HepG2 (cell line): ENCODE results near the gene QRSL1. TPM values are rescaled to one million over a fixed set of nuclear protein-coding genes. Genes with fewer than 3 reads are reported as not detected.

Experiments
- ATAC-seq: fragments of 200-7000 bp; cut with Tn5 transposase; 3 replicates; pipeline ENCODE4 v1.9.1; 2020; ENCODE audit warnings: mild to moderate bottlenecking, moderate library complexity
- BruUV-seq: library from RNA; stranded (reverse); fragments of 400-500 nt; replicated peaks from 2 replicates; lab custom pipeline; 2021; lab: Mats Ljungman, UMichigan
- CTCF ChIA-PET: fragments of 300-600 bp; formaldehyde crosslinking; extraction: SDS; loops from one replicate; lab custom pipeline; 2021; ENCODE audit warnings: low total read pairs, inconsistent platforms, low intra/inter-chr PET ratio; lab: Yijun Ruan, JAX
- POLR2A ChIA-PET: fragments of 350-600 bp; sonication (Branson Sonifier 250); formaldehyde crosslinking; loops from one replicate; lab custom pipeline; 2020; ENCODE audit warnings: antibody characterized with exemption, inconsistent platforms; lab: Yijun Ruan, JAX
- DNase-seq: peaks from one replicate; pipeline ENCODE4 v3.0.0-alpha.2; 2015; ENCODE audit warnings: low spot score
- FAIRE-seq: peaks from 3 replicates; lab custom pipeline; 2011; peaks lifted over from hg19 to GRCh38; lab: Jason Lieb, UNC
- H2AFZ ChIP-seq: one replicate; pipeline ENCODE4 v1.6.1; 2011; ENCODE audit warnings: low read length, inconsistent platforms
- H3K27ac ChIP-seq: fragments of 300-600 bp; 3 replicates; pipeline ENCODE4 v1.8.0; 2011; ENCODE audit warnings: mixed run types, mild to moderate bottlenecking, mixed read lengths, low read length, inconsistent platforms; ENCODE audit not compliant: insufficient read depth; ENCODE audit errors: extremely low read length
- H3K27me3 ChIP-seq, 2 experiments: fragments of 200-600 bp in 1 of 2; 2 replicates in 1 of 2; 3 replicates in 1 of 2; pipeline versions ENCODE4 v1.6.0 to v1.8.0; 2011; ENCODE audit warnings: low read length in 2 of 2, mild to moderate bottlenecking in 2 of 2, moderate library complexity in 2 of 2, inconsistent platforms in 1 of 2; ENCODE audit not compliant: insufficient read depth in 2 of 2, control insufficient read depth in 1 of 2
- H3K36me3 ChIP-seq, 2 experiments: fragments of 200-600 bp in 1 of 2; replicated peaks in 1 of 2; 2 replicates in 1 of 2; 3 replicates in 1 of 2; pipeline versions ENCODE4 v1.5.1 to v1.8.0; 2011; ENCODE audit warnings: low read length in 2 of 2, inconsistent platforms in 1 of 2; ENCODE audit not compliant: insufficient read depth in 2 of 2, control insufficient read depth in 1 of 2
- H3K4me1 ChIP-seq: 2 replicates; pipeline ENCODE4 v1.5.1; 2012; ENCODE audit warnings: low read length, inconsistent platforms; ENCODE audit not compliant: insufficient read depth
- H3K4me2 ChIP-seq: 2 replicates; pipeline ENCODE4 v1.6.0; 2011; ENCODE audit warnings: low read depth, low read length, inconsistent platforms
- H3K4me3 ChIP-seq, 3 experiments: fragments of 200-600 bp in 1 of 3; sonication (generic), shearing (Covaris generic) in 1 of 3; replicated peaks in 1 of 3; 2 replicates each; pipeline ENCODE4 v1.5.1; 2011 to 2016; ENCODE audit warnings: low read length in 3 of 3, inconsistent platforms in 2 of 3, low read depth in 2 of 3, mild to moderate bottlenecking in 2 of 3, control low read depth in 1 of 3, mixed read lengths in 1 of 3; ENCODE audit not compliant: insufficient read depth in 1 of 3
- H3K79me2 ChIP-seq: one replicate; pipeline ENCODE4 v1.6.1; 2011; ENCODE audit warnings: low read length, inconsistent platforms; ENCODE audit not compliant: insufficient read depth
- H3K9ac ChIP-seq: 2 replicates; pipeline ENCODE4 v1.6.0; 2011; ENCODE audit warnings: mild to moderate bottlenecking, low read depth, low read length, inconsistent platforms; ENCODE audit not compliant: insufficient read depth
- H3K9me3 ChIP-seq: 2 replicates; pipeline ENCODE4 v1.5.1; 2012; ENCODE audit warnings: mild to moderate bottlenecking, low read length
- H4K20me1 ChIP-seq: 2 replicates; pipeline ENCODE4 v1.6.0; 2011; ENCODE audit warnings: inconsistent platforms, mild to moderate bottlenecking, low read length, moderate library complexity; ENCODE audit not compliant: insufficient read depth
- ADNP ChIP-seq: sonication (generic); formaldehyde crosslinking; IDR thresholded peaks from 2 replicates; pipeline ENCODE4 v1.4.0; 2020; ENCODE audit warnings: missing genetic modification reagents
- GATA4 ChIP-seq: sonication (generic); IDR thresholded peaks from 2 replicates; pipeline ENCODE4 v1.6.1; 2016; ENCODE audit warnings: antibody characterized with exemption, low read depth, borderline replicate concordance
- IRF1 ChIP-seq: sonication (generic); formaldehyde crosslinking; IDR thresholded peaks from 2 replicates; pipeline ENCODE4 v1.4.0; 2020; ENCODE audit warnings: low read depth, mild to moderate bottlenecking, missing genetic modification reagents
- NCOA1 ChIP-seq: sonication (generic); formaldehyde crosslinking; IDR thresholded peaks from 2 replicates; pipeline ENCODE4 v1.9.0; 2021; ENCODE audit warnings: missing genetic modification reagents
- NCOA2 ChIP-seq: sonication (generic); formaldehyde crosslinking; IDR thresholded peaks from 2 replicates; pipeline ENCODE4 v1.8.0; 2022; ENCODE audit warnings: inconsistent platforms
- RCOR2 ChIP-seq: IDR thresholded peaks from 2 replicates; pipeline ENCODE4 v1.6.1; 2016; ENCODE audit warnings: missing biosample characterization, missing genetic modification reagents
- SALL2 ChIP-seq: sonication (generic); formaldehyde crosslinking; IDR thresholded peaks from 2 replicates; pipeline ENCODE4 v1.8.1; 2023; ENCODE audit warnings: mild to moderate bottlenecking, missing genetic modification reagents, inconsistent platforms
- SAP130 ChIP-seq: IDR thresholded peaks from 2 replicates; pipeline ENCODE4 v1.6.1; 2016; ENCODE audit warnings: low read depth
- TBX3 ChIP-seq: fragments of 450-650 bp; IDR thresholded peaks from 2 replicates; pipeline ENCODE4 v1.6.1; 2017; ENCODE audit warnings: antibody characterized with exemption, mild to moderate bottlenecking, inconsistent platforms, borderline replicate concordance
- TCF7 ChIP-seq: sonication (generic); IDR thresholded peaks from 2 replicates; pipeline ENCODE4 v1.6.1; 2016; ENCODE audit warnings: antibody characterized with exemption, low read depth
- ZNF280D ChIP-seq: sonication (generic); formaldehyde crosslinking; IDR thresholded peaks from 2 replicates; pipeline ENCODE4 v1.5.1; 2020; ENCODE audit warnings: mild to moderate bottlenecking, missing genetic modification reagents
- ZNF670 ChIP-seq: sonication (generic); formaldehyde crosslinking; IDR thresholded peaks from 2 replicates; pipeline ENCODE4 v1.8.0; 2022; ENCODE audit warnings: mild to moderate bottlenecking, missing genetic modification reagents, borderline replicate concordance
- ZNF687 ChIP-seq: sonication (generic); formaldehyde crosslinking; IDR thresholded peaks from 2 replicates; pipeline ENCODE4 v1.5.1; 2020; ENCODE audit warnings: mild to moderate bottlenecking, missing genetic modification reagents, moderate library complexity
- ZNF800 ChIP-seq: sonication (generic); formaldehyde crosslinking; IDR thresholded peaks from 2 replicates; pipeline ENCODE4 v1.4.0; 2020; ENCODE audit warnings: missing genetic modification reagents
- WGBS: methylation state at CpG from one replicate; pipeline ENCODE4 v1.1.6; 2017; ENCODE audit warnings: low lambda C conversion rate; 5-methylcytosine and 5-hydroxymethylcytosine counted together
- in situ Hi-C: cut with HindIII; loops from 2 replicates; pipeline ENCODE4 v1.10.0; 2017; ENCODE audit warnings: low pct_unique_long_range_greater_than_20kb; ENCODE audit not compliant: extremely low pct_ligation_motif_present
- intact Hi-C: fragments of 100-400 bp; cut with micrococcal nuclease; formaldehyde crosslinking; loops from one replicate; pipeline ENCODE4 v1.10.0; 2022; ENCODE audit not compliant: unreplicated experiment
- polyA plus RNA-seq, 8 experiments: library from polyadenylated mRNA; depleted of rRNA in 3 of 8; stranded (reverse) in 7 of 8; unstranded in 1 of 8; fragments of >200 nt; fragmentation: Illumina TruSeq in 4 of 8; extraction: Trizol in 4 of 8; gene quantifications; 2 replicates each; pipeline versions ENCODE4 v1.2.1 to v1.2.3, GENCODE V29; 2011 to 2016; ENCODE audit warnings: low read depth in 4 of 8, missing spikeins in 1 of 8, mixed read lengths in 1 of 8; ENCODE audit not compliant: insufficient read depth in 1 of 8
- total RNA-seq, 5 experiments: library from RNA; depleted of rRNA; stranded (reverse); fragments of >200 nt; fragmentation: Illumina TruSeq; extraction: Trizol; gene quantifications; 2 replicates each; pipeline ENCODE4 v1.2.3, GENCODE V29; 2016; ENCODE audit warnings: low read depth in 1 of 5

The QRSL1 gene
- total and polyA plus RNA-seq, 2 of the 13 experiments (the other 11 are each of a cell fraction or from before 2014, with no cell fraction given): 8.2 to 22.3 TPM

- ChIA-PET CTCF (no interaction called here), POLR2A (no interaction called here)
- peak overlapping the region; percentile 49 for H3K27ac ChIP-seq
- intact Hi-C loops (loop anchor here (10.0 kb wide), 1 partner anchor 292 kb away; no protein-coding TSS in a partner anchor), in situ Hi-C loops (no loop called here)
- ATAC-seq (peak; percentile 87), DNase-seq (peak; percentile 90), FAIRE-seq (no peak)
- H2AFZ ChIP-seq: no peak overlapping the region
- H3K79me2 ChIP-seq: no peaks in the 10 kb centered on the region
- no peak overlapping the region for H3K4me2 ChIP-seq
- 19% methylated on average over 4 of the region's 8 CpGs for WGBS
- H4K20me1 ChIP-seq: no peaks in the 10 kb centered on the region
- peaks cover 72% of the 10 kb centered on the region for H3K4me1 ChIP-seq
- H3K9me3 ChIP-seq: peaks cover 11% of the 10 kb centered on the region
- BruUV-seq: no TSS peak
- no peaks in the 10 kb centered on the region for H3K36me3 ChIP-seq
- H3K27me3 ChIP-seq: no peaks in the 10 kb centered on the region
- H3K9ac ChIP-seq: no peak overlapping the region
- no peak overlapping the region for H3K4me3 ChIP-seq
- TF ChIP-seq ZNF687 (CRISPR knock-in tag) (no peak), NCOA2 (CRISPR knock-in tag) (peak; percentile 54), NCOA1 (no peak), RCOR2 (CRISPR knock-in tag) (peak; percentile 52; the same call in 1 of the 2 replicates), ZNF670 (CRISPR knock-in tag) (peak; percentile 56; the same call in 1 of the 2 replicates), TCF7 (peak; percentile 80), ZNF280D (CRISPR knock-in tag) (peak; percentile 99), SAP130 (CRISPR knock-in tag) (peak; percentile 35; the same call in 1 of the 2 replicates), TBX3 (peak; percentile 40; the same call in 1 of the 2 replicates), GATA4 (no peak), ADNP (CRISPR knock-in tag) (no peak), IRF1 (CRISPR knock-in tag) (no peak), ZNF800 (CRISPR knock-in tag) (no peak), SALL2 (CRISPR knock-in tag) (no peak)
Observed at GRCh38 chr6:106622412-106622811, 7.0 kb upstream of the QRSL1 start.
